Stimulated activated CD4-positive, alpha-beta T cell treated with anti-CD3 and anti-CD28 coated beads, Interleukin-15, amount 100 ng/mL, for 48 hours (primary cell): ENCODE results near the gene NBPF11.
"Not testable (repeated sequence)": the region's sequence is repeated elsewhere in the genome, so short reads cannot be mapped to it uniquely, and the experiment has no call there.

Experiments
- DNase-seq, 2 donors: peaks; one replicate each; pipeline ENCODE4 v3.0.0-alpha.2; 2020; ENCODE audit warnings: low read depth in 2 of 2

The NBPF11 gene

DNA sequence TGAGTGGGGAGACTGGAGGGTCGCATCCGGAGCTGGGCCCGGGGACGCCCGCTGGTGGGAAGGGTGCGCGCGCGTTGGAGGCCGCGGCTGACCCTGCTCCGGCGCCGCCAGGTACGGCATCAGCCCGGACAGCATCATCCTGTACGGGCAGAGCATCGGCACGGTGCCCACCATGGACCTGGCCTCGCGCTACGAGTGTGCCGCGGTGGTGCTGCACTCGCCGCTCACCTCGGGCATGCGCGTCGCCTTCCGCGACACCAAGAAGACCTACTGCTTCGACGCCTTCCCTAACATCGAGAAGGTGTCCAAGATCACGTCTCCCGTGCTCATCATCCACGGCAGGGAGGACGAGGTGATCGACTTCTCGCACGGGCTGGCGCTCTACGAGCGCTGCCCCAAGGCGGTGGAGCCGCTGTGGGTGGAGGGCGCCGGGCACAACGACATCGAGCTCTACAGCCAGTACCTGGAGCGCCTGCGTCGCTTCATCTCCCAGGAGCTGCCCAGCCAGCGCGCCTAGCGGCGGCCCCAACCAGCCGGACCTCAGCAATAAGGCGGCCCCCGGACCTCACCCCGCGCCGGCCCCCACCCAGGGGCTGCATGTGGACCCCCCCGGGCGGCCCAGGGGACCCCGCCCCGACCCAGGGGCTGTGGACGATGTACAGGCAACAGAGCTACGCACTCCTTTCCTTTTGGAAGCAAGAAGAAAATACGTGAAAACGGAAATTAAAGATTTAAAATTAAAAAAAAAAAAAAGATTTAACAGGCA, 2.8 kb downstream of the NBPF11 start:
- not testable (repeated sequence) for DNase-seq

- not testable (repeated sequence) for DNase-seq
Observed at GRCh38 chr1:148147052-148147838, 4.8 kb downstream of the NBPF11 start.

DNA sequence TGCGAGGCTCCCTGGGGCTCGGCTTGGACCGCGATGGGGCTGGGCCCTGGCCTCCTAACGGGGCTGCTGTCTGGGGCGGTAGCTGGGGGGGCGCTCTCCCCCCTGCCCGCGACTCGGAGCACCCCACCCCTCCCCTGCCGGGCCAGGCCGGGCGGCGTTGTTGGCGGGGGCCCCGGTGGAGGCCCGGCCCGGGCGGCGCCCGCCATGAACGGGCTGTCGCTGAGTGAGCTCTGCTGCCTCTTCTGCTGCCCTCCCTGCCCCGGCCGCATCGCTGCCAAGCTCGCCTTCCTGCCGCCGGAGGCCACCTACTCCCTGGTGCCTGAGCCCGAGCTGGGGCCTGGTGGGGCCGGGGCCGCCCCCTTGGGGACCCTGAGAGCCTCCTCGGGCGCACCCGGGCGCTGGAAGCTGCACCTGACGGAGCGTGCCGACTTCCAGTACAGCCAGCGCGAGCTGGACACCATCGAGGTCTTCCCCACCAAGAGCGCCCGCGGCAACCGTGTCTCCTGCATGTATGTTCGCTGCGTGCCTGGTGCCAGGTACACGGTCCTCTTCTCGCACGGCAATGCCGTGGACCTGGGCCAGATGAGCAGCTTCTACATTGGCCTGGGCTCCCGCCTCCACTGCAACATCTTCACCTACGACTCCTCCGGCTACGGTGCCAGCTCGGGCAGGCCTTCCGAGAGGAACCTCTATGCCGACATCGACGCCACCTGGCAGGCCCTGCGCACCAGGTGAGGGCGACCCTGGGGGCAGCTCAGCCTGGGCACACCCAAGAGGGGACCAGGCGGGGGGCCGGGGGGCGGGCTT, 5.7 kb downstream of the NBPF11 start:
- DNase-seq = not testable (repeated sequence)

DNA sequence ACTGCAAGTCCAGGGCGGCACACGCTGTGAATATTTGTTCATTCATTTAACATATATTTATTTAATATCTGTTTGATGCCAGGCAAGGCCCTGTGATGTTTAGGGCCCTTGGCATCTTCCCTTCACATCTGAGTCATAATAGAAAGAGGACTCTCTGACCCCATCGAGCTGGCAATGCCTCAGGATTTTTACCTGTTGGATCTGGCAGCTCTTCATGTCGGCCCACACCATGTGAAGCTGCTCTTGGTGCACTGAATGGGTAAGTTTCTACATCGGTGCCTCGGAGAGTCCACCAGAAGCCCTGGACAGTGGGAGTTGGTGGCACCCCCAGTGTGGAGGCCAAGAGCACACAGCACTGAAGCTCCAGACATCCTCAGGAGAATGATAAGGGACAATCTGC, 8.9 kb downstream of the NBPF11 start:
- DNase-seq = not testable (repeated sequence)

GRCh38 chr1:148141936-148142335, 10.1 kb downstream of the NBPF11 start:
- DNase-seq = not testable (repeated sequence)

GRCh38 chr1:148138606-148139005, 13.5 kb downstream of the NBPF11 start:
- not testable (repeated sequence) for DNase-seq

GRCh38 chr1:148122341-148122740, 29.7 kb downstream of the NBPF11 start:
- DNase-seq = not testable (repeated sequence)

- DNase-seq = not testable (repeated sequence)
Observed at GRCh38 chr1:148120395-148120794, 31.7 kb downstream of the NBPF11 start.

GRCh38 chr1:148095732-148096131, 56.3 kb downstream of the NBPF11 start:
- DNase-seq = not testable (repeated sequence)

DNA sequence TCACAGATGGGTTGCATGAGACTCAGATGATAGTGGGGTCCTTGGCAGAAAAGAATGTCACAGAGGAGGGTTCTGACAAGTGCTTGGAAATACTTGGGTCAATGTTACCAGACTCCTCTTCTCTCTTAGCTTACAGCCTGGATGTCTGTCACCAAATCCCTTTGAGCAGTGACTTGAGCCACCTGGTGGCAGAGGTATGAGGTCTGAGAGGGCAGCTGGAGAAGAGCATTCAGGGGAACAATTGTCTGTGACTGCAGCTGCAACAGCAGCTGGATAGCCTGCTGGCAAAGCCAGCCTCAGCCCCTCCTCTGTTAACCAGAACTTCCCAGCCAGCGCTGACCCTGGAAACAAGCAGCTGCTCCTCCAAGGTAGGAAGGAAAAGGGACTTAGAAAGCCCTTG, 65.9 kb downstream of the NBPF11 start:
- not testable (repeated sequence) for DNase-seq

GRCh38 chr1:148081205-148081604, 70.9 kb downstream of the NBPF11 start:
- DNase-seq = not testable (repeated sequence)

DNA sequence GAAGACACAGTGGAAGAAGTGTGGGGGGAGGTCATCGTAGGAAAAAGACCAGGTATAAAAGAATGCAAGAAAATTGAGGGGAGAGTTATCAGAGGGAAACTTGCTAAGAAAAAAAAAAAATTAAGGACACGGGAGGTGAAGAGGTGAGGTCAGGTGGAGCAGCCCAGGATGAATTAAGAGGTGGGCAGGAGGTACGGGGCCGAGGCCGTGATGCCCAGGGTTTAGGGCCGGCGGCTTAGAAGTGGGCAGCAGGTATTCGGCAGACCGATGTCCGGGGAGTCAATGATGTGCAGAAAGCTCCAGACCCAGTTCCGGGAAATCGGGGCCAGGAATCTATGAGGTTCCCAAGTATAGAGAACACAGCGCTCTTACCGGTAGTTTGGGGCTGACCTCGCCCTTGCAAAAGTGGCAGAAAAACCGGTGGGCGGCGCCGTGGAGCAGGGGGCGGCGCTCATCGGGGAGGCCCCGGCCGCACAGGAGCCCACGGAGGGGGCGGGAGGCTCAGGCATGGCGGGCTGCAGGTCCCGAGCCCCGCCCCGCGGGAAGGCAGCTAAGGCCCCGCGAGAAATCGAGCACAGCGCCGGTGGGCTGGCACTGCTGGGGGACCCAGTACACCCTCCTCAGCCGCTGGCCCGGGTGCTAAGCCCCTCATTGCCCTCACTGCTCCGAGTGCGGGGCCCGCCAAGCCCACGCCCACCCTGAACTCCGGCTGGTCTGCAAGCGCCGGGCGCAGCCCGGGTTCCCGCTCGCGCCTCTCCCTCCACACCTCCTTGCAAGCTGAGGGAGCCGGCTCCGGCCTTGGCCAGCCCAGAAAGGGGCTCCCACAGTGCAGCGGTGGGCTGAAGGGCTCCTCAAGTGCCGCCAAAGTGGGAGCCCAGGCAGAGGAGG, 73.2 kb downstream of the NBPF11 start:
- DNase-seq = not testable (repeated sequence)

DNA sequence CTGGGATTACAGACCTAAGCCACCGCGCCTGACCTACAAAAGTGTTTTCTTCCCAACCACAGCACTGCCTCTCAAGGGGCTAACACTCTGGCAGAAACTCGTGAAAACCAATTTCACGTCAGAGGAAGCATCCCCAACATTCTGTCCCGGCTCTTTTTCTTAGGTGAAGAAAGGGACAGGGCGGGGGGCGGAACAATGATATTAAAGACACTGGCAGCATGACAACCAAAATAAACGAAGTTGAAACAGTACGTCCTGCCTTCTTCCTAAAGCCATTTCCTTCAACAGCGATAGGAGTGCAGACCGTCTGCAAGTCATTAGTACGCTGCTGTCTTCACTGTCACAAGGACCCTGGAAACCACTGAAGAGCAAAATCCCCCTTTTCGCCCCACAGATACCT, 74.0 kb downstream of the NBPF11 start:
- not testable (repeated sequence) for DNase-seq

GRCh38 chr1:148077458-148077857, 74.6 kb downstream of the NBPF11 start:
- not testable (repeated sequence) for DNase-seq

DNA sequence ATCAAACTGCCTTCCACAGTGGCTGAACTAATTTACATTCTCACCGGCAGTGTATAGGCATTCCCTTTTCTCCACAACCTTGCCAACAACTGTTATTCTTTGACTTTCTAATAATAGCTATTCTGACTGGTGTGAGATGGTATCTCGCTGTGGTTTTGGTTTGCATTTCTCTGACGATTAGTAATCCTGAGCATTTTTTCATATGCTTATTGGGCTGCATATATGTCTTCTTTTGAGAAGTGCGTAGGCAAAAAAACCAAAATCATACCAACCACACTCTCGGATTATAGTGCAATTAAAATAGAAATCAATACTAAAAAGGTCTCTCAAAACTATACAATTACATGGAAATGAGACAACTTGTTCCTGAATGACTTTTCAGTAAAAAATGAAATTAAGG, 78.7 kb downstream of the NBPF11 start:
- DNase-seq = not testable (repeated sequence)

DNA sequence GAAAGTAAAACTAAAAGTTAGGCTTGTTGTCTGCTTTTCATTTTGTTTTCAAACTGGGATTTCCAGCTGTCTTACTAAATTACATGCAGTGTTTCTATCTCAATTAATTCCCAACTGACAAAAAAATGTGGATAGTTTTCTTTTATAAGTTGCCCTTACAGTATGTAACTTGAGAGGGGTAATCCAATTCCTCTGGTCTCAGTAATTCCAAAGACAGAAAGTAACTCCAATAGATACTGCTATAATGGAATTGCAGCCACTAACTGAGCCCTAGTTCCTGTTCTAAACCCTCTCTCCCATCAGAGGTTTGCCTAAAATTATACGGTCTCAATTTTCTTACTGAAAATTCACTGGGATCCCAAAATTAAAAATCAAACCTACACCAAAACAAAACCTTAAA, 83.5 kb downstream of the NBPF11 start:
- not testable (repeated sequence) for DNase-seq

DNA sequence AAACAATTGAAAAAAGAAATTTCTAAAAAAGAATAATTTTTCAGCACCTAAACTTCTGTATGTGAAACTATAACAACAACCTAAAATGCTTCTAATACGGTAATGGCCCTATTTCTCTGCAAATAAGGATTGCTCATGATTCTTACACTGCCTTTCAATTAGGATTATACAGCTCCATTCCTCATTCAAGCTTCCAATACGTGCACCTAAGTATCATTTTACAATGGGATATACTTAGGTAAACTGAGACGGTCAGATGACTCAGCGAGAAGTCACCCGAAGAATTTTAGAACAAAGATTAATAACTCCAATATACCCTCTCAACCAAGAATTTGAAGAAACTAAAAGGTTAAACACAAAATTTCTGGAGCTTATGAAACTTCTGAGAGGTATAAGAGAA, 83.9 kb downstream of the NBPF11 start:
- DNase-seq = not testable (repeated sequence)

DNA sequence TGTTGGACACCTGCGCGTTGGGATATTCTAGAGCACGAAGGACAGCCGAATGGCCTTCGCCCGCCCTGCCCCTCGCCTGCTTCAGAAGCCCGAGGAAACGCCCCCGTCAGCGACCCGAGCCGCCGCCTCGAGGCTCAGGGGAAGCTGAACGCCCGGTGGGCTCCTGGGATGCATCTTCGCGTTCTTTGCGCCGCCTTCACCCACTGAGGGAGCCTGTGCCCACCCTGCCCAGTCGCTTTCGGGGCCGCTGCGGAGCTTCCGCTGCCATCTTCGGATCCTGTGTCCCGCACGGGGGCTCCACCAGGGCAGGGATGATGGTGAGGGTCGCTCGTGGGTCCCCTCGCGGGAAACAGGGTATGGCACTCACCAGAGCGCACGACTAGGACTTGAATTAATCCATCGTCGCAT, 91.8 kb downstream of the NBPF11 start:
- not testable (repeated sequence) for DNase-seq

DNA sequence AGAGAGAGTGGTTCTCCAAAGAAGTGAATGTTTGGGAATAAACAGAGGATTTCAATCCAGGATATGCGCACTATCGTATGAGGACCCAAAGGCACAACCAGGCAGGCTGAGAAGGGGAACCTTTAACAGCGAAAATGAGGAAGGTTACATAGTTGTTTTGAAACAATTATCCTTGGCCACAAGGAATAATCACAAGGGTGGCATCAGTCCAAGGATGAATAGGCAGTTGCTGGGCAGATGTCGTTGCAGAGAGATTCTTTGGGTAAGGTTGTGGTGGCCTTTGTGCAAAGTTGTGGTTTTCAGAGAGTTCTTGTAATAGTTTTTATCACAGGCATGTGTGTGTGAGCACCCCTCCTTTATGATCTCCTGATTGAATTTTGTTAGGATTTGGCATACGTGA, 94.7 kb downstream of the NBPF11 start:
- DNase-seq = not testable (repeated sequence)
